ENCODE measurements around the gene PDAP1. TPM values are rescaled to one million over a fixed set of nuclear protein-coding genes. Genes with fewer than 3 reads are reported as not detected.
A peak's percentile ranks its signal among the peaks of the same experiment; 100 is the strongest.

The PDAP1 gene
- total RNA-seq, 1 donor from 2014 or later = 93.2 TPM

DNA sequence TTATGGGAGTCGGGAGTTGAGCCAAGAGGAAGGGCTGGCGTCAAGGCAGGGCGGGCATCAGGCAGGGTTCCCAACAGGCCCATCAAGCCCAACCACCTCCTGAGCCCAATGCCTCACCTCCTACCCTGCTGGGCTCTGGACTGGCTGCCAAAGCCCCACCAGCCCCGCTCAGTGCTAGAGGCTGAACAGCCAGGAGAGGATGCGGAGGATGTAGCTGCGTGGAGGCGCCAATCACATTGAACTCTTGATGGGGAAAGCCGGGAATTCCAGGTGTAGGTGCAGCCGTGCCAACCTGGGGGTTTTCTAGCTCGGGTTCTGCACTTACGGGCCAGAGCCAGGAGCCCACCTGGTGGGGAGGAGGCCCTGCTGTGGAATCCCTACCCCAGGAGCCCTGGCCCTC lies 44.7 kb upstream of the PDAP1 start:
- peak overlapping the region; percentile 60 for H3K27ac ChIP-seq (replicated peaks)
- no peaks in the 10 kb centered on the region for H3K9me3 ChIP-seq (replicated peaks)
- H3K27me3 ChIP-seq (ENCODE audit: low read depth) = no peaks in the 10 kb centered on the region
- DNase-seq = peak; percentile 31
- peaks cover 28% of the 10 kb centered on the region for H3K4me1 ChIP-seq
- H3K36me3 ChIP-seq = peaks cover 95% of the 10 kb centered on the region
- TF ChIP-seq, protein P1, sequence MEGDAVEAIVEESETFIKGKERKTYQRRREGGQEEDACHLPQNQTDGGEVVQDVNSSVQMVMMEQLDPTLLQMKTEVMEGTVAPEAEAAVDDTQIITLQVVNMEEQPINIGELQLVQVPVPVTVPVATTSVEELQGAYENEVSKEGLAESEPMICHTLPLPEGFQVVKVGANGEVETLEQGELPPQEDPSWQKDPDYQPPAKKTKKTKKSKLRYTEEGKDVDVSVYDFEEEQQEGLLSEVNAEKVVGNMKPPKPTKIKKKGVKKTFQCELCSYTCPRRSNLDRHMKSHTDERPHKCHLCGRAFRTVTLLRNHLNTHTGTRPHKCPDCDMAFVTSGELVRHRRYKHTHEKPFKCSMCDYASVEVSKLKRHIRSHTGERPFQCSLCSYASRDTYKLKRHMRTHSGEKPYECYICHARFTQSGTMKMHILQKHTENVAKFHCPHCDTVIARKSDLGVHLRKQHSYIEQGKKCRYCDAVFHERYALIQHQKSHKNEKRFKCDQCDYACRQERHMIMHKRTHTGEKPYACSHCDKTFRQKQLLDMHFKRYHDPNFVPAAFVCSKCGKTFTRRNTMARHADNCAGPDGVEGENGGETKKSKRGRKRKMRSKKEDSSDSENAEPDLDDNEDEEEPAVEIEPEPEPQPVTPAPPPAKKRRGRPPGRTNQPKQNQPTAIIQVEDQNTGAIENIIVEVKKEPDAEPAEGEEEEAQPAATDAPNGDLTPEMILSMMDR (IDR thresholded peaks at IDR 0.05; ENCODE audit: borderline replicate concordance) = no peak
- no peak overlapping the region for H3K4me3 ChIP-seq
- intact Hi-C loops (cut with micrococcal nuclease) = no loop called here

GRCh38 chr7:99452541-99452940 lies 44.1 kb upstream of the PDAP1 start:
- H3K27me3 ChIP-seq (ENCODE audit: low read depth) = no peaks in the 10 kb centered on the region
- no peak for DNase-seq
- intact Hi-C loops (cut with micrococcal nuclease) = no loop called here
- H3K4me1 ChIP-seq = peaks cover 24% of the 10 kb centered on the region
- peaks cover 95% of the 10 kb centered on the region for H3K36me3 ChIP-seq
- H3K9me3 ChIP-seq (replicated peaks) = no peaks in the 10 kb centered on the region
- TF ChIP-seq, protein P1 (IDR thresholded peaks at IDR 0.05; ENCODE audit: borderline replicate concordance) = no peak
- H3K4me3 ChIP-seq = no peak overlapping the region
- peak overlapping the region; percentile 60 for H3K27ac ChIP-seq (replicated peaks)

DNA sequence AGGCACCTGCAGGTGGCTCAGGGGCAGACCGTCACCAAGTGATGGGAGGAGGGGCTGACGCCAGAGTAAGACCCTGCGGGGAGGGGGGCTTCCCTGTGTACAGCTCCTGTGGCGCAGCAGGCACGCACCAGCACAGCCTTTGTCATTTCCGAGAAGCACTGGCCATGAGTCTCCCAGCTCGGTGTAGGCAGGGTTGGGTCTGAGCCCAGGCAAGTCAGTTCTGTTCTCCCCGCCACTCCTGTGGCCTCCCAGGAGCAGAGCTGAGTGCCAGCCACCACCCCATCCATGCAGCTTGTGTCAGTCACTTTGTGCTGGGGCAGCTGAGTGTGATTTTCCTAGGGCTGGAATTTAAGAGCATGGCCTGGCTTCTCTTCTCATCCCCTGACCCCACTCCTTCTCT lies 43.5 kb upstream of the PDAP1 start:
- intact Hi-C loops (cut with micrococcal nuclease) = no loop called here
- H3K4me3 ChIP-seq = no peak overlapping the region
- no peaks in the 10 kb centered on the region for H3K9me3 ChIP-seq (replicated peaks)
- H3K27me3 ChIP-seq (ENCODE audit: low read depth) = no peaks in the 10 kb centered on the region
- peak overlapping the region; percentile 60 for H3K27ac ChIP-seq (replicated peaks)
- peaks cover 24% of the 10 kb centered on the region for H3K4me1 ChIP-seq
- TF ChIP-seq, protein P1 (IDR thresholded peaks at IDR 0.05; ENCODE audit: borderline replicate concordance) = no peak
- peaks cover 91% of the 10 kb centered on the region for H3K36me3 ChIP-seq
- peak; percentile 38 for DNase-seq

- Histone ChIP-seq H3K36me3 (peaks cover 87% of the 10 kb centered on the region), H3K4me1 (peaks cover 24% of the 10 kb centered on the region), H3K27me3 (ENCODE audit: low read depth) (no peaks in the 10 kb centered on the region), H3K9me3 (replicated peaks) (no peaks in the 10 kb centered on the region), H3K27ac (replicated peaks) (no peak overlapping the region), H3K4me3 (no peak overlapping the region)
- intact Hi-C loops (cut with micrococcal nuclease) = no loop called here
- TF ChIP-seq, protein P1 (IDR thresholded peaks at IDR 0.05; ENCODE audit: borderline replicate concordance) = no peak
- no peak for DNase-seq
These were observed 40.9 kb upstream of the PDAP1 start for GRCh38 chr7:99449326-99449725.

- Histone ChIP-seq H3K4me1 (peaks cover 24% of the 10 kb centered on the region), H3K4me3 (no peak overlapping the region), H3K36me3 (peaks cover 88% of the 10 kb centered on the region), H3K9me3 (replicated peaks) (no peaks in the 10 kb centered on the region), H3K27ac (replicated peaks) (no peak overlapping the region), H3K27me3 (ENCODE audit: low read depth) (no peaks in the 10 kb centered on the region)
- no peak for DNase-seq
- TF ChIP-seq, protein P1 (IDR thresholded peaks at IDR 0.05; ENCODE audit: borderline replicate concordance) = no peak
- intact Hi-C loops (cut with micrococcal nuclease) = no loop called here
These were observed 40.5 kb upstream of the PDAP1 start for GRCh38 chr7:99448855-99449254.

GRCh38 chr7:99447943-99448342 lies 39.5 kb upstream of the PDAP1 start:
- H3K27me3 ChIP-seq (ENCODE audit: low read depth) = no peaks in the 10 kb centered on the region
- no peak overlapping the region for H3K4me3 ChIP-seq
- H3K27ac ChIP-seq (replicated peaks) = no peak overlapping the region
- TF ChIP-seq, protein P1 (IDR thresholded peaks at IDR 0.05; ENCODE audit: borderline replicate concordance) = no peak
- intact Hi-C loops (cut with micrococcal nuclease) = no loop called here
- DNase-seq = no peak
- no peaks in the 10 kb centered on the region for H3K9me3 ChIP-seq (replicated peaks)
- peaks cover 24% of the 10 kb centered on the region for H3K4me1 ChIP-seq
- H3K36me3 ChIP-seq = peaks cover 91% of the 10 kb centered on the region

Measured in left ventricle myocardium inferior (tissue), 1 donor.